ENCODE measurements around the gene NPR1. TPM values are rescaled to one million over a fixed set of nuclear protein-coding genes. Genes with fewer than 3 reads are reported as not detected.
A peak's percentile ranks its signal among the peaks of the same experiment; 100 is the strongest.

NPR1 gene
- polyA plus RNA-seq, 4 donors: 36.2 to 74.9 (median 63.8) TPM

DNA sequence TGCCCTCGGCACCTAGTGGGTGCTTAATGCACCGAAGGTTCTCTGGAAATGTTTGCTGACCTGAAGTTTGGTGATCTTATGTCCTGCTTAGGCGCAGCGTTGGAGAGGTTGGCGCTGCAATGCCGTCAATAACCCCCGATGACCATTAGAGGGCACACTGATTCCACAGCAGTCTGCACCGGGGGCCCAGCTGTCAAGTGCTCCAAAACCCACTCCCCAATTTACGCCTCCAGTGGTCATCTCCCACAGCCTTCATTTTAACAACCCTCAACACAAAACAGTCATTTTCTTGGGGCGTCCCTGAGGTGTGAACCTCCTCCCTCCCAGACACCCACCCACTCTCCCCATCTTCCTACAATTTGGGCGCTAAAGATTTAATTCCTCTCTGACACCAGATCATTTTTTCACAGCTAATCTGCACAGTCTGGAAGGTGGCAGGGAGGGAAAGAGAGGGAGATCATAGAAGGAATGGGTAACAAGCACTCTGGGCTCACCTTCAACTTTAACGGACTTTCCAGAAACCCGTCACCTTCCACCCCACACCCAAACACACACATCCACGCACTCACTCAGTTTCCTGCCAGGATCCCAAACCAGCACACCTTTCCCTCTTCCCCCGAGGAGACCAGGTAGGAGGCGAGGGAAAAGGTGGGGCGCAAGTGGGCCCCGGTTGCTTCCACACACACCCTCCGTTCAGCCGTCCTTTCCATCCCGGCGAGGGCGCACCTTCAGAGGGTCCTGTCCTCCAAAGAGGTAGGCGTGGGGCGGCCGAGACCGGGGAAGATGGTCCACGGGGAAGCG is 570 bp upstream of the NPR1 start:
- no peak for DNase-seq (ENCODE audit: low read depth in 4 of 4, low spot score in 3 of 4)

DNA sequence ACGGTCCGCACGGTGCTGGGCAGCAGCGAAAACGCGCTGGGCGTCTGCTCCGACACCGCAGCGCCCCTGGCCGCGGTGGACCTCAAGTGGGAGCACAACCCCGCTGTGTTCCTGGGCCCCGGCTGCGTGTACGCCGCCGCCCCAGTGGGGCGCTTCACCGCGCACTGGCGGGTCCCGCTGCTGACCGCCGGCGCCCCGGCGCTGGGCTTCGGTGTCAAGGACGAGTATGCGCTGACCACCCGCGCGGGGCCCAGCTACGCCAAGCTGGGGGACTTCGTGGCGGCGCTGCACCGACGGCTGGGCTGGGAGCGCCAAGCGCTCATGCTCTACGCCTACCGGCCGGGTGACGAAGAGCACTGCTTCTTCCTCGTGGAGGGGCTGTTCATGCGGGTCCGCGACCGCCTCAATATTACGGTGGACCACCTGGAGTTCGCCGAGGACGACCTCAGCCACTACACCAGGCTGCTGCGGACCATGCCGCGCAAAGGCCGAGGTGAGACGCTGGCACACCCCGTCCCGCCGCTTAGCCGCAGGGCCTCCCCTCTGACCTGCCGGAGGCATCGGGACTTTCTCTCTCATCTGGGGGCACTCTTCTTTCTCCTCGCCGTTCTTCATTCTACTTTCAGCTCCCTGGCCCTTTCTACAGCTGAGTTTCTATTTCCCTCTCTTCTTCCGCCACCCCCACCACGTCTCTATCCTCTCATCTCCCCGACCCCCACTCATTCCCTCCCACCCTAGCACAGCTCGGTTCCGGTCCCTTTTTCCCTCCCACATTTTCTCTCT is 1.0 kb downstream of the NPR1 start:
- no peak for DNase-seq (ENCODE audit: low read depth in 4 of 4, low spot score in 3 of 4)

DNA sequence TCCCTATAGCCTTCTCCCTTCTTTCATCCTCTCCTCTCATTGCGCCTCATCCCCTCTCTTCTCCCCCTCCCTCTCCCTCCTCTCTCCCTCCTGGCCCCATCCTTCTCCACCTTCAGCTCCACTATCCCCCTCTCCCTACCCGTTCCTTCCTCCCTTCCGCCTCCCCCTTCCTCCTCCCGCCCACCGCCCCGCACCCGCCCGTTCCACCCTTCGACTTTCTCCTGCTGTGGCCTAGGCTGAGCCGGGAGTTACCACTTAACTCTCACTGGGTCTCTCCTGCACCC is 1.6 kb downstream of the NPR1 start:
- DNase-seq (ENCODE audit: low read depth in 4 of 4, low spot score in 3 of 4): no peak

DNA sequence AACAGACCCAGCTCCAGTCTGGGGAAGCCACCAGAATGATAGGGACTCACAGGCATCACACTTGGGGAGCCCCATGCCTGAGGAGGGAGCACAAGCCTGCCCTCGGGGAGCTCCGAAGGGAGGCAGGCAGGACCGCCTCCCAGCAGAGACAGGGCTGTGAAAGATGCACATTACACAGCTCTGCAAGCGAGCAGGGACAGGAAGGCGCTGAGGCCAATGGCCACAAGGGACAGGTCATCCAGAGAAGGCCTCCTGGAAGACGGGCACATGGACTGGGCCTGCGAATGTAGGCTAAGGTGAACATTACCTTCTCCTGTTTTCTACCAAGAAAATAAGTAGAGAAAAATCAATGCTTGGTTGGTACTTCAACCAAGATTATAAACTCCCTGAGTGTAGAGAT is 4.2 kb downstream of the NPR1 start:
- DNase-seq (ENCODE audit: low read depth in 4 of 4, low spot score in 3 of 4): no peak

DNA sequence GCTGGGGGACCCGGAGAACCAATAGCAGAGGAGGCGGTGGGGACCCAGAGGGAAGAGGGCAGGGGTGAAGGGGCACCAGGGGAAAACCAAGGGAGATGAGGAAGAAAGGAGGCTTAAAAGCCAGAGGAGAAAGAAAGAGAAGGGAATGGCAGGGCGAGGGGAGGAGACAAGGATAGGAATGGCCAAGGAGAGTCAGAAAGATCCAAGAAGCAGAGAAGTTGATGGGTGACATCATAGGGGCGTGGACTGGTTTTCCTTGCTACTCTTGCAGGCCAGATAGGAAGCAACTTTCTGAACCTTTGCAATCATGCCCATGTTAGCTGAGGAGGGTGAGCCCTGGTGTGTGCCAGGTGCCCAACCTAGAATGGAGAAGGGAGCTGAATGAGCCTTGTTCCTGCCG is 5.4 kb downstream of the NPR1 start:
- DNase-seq (ENCODE audit: low read depth in 4 of 4, low spot score in 3 of 4): no peak

DNA sequence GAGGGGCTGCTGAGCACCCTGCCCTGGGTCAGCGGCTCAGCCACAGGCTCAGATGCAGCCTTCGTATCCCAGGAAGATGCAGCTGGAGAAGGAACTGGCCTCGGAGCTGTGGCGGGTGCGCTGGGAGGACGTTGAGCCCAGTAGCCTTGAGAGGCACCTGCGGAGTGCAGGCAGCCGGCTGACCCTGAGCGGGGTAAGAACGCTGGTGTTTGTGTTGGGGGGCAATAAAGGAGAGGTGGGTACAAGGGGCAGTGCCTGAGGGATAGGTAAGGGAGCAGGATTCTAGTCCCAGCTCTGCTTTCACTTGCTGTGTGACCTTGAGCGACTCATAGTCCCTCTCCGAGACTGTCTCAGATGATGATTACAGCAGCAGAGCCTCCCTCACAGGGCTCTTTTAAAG is 6.4 kb downstream of the NPR1 start:
- DNase-seq (ENCODE audit: low read depth in 4 of 4, low spot score in 3 of 4): no peak

DNA sequence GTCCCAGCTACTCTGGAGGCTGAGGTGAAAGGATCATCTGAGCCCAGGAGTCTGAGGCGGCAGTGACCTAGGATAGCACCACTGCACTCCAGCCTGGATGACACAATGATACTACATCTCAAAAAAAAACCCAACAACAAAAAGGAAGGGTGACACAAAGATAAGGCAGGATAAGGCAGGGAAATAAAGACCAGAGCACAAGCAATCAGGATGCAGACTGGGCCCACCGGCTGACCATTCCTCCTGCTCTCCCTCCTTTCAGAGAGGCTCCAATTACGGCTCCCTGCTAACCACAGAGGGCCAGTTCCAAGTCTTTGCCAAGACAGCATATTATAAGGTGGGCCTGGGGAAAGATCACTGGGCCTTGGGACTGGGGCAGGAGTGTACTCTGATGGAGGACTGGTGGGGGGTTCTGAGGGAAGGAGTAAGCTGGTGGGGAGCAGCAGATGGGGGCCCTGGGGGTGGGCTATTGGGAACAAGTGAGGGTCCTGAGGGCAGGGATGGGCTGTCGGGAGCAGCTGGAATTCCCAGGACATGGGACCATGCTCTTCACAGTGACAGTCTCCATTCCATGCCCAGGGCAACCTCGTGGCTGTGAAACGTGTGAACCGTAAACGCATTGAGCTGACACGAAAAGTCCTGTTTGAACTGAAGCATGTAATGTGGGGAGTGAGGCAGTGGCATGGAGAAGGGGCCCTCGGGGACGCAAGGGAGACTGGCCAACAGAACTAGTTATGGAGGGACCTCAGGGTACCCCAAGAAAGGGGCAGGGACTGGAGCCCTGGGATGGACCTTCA is 7.3 kb downstream of the NPR1 start:
- no peak for DNase-seq (ENCODE audit: low read depth in 4 of 4, low spot score in 3 of 4)

DNA sequence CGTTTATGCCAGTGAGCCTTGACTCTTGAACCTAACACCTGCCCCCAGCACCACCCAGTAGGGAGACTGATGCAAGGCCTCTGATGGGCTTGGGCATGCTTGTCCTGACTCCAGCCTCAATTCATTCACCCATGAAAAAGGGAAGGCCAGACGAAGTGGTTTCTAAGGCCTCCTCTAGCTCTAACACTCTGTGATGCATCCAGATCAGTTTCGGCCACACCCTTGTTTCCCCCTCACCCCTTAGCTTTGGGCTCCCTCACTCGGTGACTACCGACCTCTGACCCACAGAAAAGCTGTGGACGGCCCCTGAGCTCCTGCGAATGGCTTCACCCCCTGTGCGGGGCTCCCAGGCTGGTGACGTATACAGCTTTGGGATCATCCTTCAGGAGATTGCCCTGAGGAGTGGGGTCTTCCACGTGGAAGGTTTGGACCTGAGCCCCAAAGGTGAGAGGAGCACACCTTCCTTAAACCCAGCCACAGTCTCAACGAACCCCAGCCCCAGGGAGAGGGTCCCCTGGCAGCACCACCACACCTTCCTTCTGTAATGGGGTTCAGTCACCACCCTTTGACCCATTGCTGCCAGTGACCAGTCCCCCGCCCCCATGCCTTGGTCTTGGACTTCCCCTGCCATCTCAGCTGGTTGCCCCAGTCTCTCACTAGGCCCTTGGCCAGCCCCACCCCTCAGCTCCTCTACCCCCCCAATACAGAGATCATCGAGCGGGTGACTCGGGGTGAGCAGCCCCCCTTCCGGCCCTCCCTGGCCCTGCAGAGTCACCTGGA is 9.0 kb downstream of the NPR1 start:
- DNase-seq (ENCODE audit: low read depth in 4 of 4, low spot score in 3 of 4): no peak

DNA sequence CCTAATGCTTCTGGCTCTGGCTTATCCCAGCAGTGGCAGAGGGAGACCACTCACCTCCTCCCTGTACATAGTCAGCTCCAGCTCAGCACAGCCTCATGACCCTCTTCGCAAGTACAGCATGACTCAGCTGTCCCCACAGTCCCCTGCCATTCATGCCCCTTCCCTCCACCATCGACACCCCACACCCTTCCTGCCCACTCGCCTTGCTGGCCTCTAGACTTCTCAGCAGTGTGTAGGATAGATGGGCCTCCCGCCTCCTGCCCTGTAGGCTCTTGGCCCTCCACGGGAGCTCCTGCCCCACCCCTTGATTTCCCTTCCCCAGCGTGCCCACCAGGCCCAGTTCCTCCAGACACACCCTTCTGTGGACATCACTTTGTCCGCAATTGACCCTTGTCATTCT is 9.8 kb downstream of the NPR1 start:
- no peak for DNase-seq (ENCODE audit: low read depth in 4 of 4, low spot score in 3 of 4)

DNA sequence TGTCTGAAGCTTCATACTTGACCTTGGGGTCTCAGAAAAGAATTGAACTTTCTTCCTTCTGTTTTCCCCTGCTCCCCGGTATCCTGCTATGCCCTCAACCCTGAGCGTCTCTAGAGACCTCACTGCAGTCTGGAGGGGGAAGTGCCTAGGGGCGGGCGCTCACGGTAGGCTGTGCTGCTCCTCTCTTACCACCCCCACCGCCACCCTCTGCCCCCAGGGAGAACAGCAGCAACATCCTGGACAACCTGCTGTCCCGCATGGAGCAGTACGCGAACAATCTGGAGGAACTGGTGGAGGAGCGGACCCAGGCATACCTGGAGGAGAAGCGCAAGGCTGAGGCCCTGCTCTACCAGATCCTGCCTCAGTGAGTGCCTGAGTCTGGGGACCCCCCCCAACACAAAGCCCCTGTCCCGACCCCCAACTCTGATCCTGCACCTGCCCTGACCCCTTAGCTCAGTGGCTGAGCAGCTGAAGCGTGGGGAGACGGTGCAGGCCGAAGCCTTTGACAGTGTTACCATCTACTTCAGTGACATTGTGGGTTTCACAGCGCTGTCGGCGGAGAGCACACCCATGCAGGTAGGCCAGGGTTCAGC is 10.3 kb downstream of the NPR1 start:
- no peak for DNase-seq (ENCODE audit: low read depth in 4 of 4, low spot score in 3 of 4)

DNA sequence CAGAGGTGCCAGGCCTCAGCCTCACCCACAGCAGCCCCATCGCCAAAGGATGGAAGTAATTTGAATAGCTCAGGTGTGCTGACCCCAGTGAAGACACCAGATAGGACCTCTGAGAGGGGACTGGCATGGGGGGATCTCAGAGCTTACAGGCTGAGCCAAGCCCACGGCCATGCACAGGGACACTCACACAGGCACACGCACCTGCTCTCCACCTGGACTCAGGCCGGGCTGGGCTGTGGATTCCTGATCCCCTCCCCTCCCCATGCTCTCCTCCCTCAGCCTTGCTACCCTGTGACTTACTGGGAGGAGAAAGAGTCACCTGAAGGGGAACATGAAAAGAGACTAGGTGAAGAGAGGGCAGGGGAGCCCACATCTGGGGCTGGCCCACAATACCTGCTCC is 15.0 kb downstream of the NPR1 start:
- no peak for DNase-seq (ENCODE audit: low read depth in 4 of 4, low spot score in 3 of 4)

DNA sequence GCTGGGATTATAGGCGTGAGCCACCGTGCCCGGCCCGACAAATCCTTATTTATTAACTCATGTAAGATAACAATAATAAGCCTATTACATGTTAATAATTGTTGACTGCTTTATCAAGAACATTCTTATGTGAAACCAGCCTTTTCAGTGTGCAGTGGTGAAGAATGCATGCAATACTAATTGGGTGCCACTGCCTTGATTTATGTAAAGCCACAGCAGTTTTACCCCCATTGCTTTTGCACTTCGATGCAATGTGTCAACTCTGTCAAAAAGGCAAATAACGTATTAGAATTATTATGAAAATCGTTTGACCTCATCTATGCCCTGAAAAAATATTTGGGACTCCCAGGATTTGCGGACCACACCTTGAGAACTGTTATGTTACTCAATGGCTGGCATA is 18.3 kb downstream of the NPR1 start:
- no peak for DNase-seq (ENCODE audit: low read depth in 4 of 4, low spot score in 3 of 4)

DNA sequence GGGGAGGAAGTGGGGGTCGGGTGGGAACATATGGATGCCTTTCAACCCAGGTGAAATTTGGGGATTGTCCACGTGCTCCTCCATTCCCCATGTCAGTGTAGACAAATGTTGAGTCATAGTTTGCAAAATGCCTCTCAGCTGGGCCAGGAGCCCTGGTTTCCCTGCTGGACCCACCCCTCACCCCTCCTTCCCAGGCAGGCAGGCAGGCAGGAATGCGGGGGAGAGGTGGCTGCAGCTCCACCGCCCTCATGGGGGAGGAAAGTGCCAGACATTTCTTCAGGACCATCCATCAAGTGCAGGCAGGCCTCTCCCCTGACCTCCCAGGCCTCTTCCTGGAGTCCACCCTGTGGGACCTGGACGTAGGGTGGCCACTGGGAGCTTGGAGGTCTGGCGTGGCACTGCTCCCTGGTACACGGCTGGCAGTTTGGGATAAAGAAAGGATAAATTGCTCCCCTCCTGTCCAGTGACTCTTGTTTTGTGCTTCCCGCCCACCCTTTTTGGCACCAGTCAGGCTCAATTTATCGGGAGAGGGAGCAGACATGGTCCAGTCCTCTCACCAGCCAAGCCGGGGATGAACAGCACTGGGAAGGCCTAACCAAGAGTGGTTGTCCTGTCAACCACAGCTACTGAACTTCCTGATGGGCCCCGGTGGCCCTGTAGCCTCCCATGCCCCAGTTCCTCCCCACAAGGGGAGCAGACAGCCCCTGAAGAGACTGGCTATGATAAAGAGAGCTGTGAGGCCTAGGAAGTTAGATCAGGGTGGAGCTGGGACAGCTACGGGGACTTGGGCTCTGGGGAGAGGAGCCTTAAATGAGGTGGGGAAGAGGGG is 18.9 kb downstream of the NPR1 start:
- DNase-seq (ENCODE audit: low read depth in 4 of 4, low spot score in 3 of 4): peak; percentile 70 to 90 (median 79)

DNA sequence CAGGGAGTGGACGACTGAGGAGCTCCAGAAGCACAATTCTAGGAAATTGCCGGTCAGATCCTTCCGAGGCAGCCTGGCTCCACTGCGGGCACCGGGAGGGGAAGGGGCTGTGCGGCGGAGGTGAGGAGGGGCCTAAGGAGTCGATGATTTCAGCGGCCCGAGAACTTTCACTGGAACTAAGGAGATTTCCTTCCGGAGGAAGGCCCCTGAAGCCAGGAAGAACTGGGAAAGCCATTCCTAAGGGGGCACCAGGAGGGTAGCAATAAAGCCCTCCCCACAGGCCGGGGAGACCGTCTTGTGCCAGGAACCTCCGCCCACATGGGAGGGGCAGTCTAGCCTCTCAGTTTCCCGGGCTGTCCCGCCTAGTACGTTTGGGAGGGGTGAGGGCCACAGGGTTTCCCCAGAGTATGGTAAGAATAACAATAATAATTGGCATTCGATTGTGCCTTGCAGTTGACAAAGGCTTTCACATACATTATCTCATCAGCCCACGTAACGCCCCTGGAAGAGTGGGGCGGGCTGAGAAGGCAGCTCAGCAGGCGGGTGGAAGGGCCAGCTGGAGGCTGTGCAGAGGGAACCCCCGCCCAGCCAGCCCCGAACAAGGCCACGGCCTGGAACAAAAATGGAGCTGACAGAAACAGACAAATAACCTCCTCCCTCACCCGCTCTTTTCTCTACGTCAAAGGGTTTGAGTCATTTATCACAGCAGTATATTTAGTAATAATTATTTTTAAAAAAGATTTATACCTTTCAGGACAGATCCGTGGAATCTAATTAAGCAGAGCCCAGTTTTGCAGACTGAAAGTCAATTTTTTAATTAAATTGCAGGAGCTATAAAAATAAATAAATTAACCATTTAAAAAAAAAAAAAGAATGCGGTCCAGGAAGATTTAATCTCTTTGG is 19.8 kb downstream of the NPR1 start:
- DNase-seq (ENCODE audit: low read depth in 4 of 4, low spot score in 3 of 4): peak in 2 of 4 donors; percentile 39 to 50

DNA sequence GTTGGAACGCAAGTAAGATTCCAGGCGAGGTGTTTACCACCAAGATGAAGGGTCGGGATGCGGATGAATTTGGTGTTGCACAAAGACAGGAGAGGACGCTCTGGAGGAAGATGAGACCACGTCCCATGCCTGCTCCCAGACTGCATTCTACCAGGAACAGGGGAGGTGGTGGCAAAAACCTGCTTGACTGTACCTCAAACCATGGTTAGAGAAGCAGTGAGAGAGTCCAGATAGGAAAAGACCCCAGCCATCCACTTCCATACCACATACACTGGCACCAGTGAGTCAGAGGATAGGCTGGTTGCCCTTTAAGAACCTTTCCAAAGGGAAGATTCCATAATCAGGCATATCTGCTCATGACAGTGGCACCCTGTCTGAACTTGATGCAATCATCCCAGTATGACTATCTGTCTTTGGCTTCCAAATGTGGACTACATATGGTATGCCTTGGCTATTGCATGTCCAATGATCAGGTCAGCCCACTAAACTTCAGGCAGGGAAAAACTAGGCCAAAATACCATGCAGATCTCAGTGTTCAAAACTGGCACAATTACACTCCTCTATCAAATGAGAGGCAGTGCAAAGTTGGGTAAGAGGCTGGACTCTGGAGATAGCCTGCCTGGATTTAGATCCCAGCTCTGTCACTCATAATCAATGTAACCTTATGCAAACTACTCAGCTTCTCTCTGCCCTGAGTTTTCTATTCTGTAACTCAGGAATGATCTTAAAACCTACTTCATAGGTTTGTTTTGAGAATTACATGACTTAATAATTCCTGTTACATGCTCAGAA is 20.6 kb downstream of the NPR1 start:
- no peak for DNase-seq (ENCODE audit: low read depth in 4 of 4, low spot score in 3 of 4)

DNA sequence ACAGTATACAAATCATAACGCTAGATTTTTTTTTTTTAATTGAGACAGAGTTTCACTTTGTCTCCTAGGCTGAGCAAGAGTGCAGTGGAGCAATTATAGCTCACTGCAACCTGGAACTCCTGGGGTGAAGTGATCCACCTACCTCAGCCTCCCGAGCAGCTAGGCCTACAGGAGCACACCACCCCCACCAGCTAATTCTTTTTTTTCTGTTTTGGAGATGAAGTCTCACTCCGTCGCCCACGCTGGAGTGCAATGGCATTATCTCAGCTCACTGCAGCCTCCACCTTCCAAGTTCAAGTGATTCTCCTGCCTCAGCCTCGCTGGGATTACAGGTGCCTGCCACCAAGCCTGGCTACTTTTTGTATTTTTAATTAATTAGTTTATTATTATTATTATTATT is 21.3 kb downstream of the NPR1 start:
- no peak for DNase-seq (ENCODE audit: low read depth in 4 of 4, low spot score in 3 of 4)

DNA sequence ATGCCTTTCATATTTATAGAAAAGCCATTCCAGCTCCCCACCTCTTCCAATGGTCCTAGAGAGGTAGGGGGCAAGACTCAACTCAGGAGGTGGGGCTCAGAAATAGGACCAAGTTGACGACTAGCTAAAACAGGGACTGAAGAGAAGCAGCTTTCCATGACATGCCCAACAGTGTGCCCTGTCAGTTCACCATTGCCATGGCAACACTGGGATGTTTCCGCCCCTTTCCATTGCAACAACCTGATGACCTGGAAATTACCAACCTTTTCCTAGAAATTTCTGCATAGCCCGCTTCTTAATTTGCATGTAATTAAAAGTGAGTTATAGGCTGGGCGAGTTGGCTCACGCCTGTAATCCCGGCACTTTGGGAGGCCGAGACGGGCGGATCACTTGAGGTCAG is 27.0 kb downstream of the NPR1 start:
- no peak for DNase-seq (ENCODE audit: low read depth in 4 of 4, low spot score in 3 of 4)

DNA sequence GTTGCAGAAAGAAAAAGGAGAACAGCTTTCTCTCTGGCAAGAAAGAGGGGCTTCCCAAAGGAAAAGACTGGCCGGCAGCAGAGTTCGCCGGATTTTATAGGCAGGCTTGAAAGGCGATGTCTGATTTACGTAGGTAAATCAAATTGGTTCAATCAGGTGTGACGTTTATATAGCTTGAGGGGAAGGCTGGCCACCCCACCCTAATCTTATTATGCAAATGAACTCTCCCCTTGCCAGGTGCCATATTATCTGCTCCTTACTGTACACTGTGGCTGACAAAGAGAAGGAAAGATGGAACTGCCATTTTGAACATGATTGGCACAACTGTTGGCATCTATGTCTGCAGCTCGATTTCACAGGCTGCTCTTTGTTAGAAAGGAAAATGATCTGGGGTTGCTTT is 32.5 kb downstream of the NPR1 start:
- DNase-seq (ENCODE audit: low read depth in 4 of 4, low spot score in 3 of 4): no peak
